Epithelial cell of esophagus (primary cell): ENCODE data around the gene CAT.

Source experiments
- DNase-seq: peaks from one replicate; pipeline ENCODE4 v3.0.0; 2010; ENCODE audit warnings: low read depth
- H3K4me3 ChIP-seq: 2 replicates; pipeline ENCODE4 v1.5.1; 2011; ENCODE audit warnings: mild to moderate bottlenecking, low read length, control low read depth
- CTCF ChIP-seq: IDR thresholded peaks from 2 replicates; pipeline ENCODE4 v1.5.1; 2011; ENCODE audit warnings: low read depth, mild to moderate bottlenecking, low read length, control low read depth, inconsistent platforms; ENCODE audit not compliant: insufficient read depth; ENCODE audit errors: missing control alignments

CAT gene

DNA sequence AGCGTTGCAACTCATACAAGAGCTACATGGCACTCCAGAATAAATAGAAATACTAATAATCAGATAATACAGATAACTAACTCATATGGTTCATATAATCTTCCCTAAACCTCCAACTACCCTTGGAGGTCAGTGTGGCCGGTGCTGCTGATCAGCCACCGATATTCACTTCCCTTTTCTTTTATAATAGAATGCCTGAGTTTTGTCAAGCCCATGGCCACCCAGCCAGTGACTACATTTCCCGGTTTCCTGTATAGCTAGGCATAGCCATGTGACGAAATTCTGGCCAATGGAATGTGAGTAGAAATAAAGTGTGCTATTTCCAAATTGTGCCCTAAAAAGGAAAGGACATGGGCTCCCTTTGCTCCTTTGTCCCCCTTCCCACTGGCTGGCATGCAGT is 5.9 kb upstream of the CAT start:
- H3K4me3 ChIP-seq = no peak overlapping the region
- no peak for DNase-seq
- TF ChIP-seq CTCF = no peak

DNA sequence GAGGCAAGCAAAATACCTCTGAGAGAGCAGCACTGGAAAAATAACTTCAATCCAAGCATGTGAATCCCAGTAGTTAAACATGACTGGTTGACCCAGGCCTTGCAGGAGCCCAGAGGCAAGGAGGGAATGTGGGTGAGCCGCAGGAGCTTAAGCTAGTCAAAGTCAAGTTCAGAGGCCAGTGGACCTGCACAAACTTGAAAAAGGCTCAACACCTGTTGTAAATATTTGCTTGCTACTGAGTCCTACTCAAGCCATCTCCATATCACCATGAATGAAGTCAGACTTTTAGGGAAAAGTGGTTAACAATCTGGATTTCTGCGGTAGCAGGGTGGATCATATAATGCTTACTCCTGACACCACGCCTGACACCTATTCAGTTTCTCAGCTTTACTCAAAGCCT is 4.8 kb upstream of the CAT start:
- no peak for TF ChIP-seq CTCF
- peak; percentile 53 for DNase-seq
- H3K4me3 ChIP-seq = no peak overlapping the region

GRCh38 chr11:34437224-34438125 is 1.3 kb upstream of the CAT start:
- peak overlapping the region; percentile 86 for H3K4me3 ChIP-seq
- TF ChIP-seq CTCF = no peak
- no peak for DNase-seq

GRCh38 chr11:34439610-34440198 is 970 bp downstream of the CAT start:
- TF ChIP-seq CTCF = no peak
- peak overlapping the region; percentile 86 for H3K4me3 ChIP-seq

GRCh38 chr11:34441814-34442213 is 3.1 kb downstream of the CAT start:
- no peak for TF ChIP-seq CTCF
- no peak for DNase-seq
- no peak overlapping the region for H3K4me3 ChIP-seq

More at GRCh38 chr11:34439610-34440198, 970 bp downstream of the CAT start:
- no peak for DNase-seq

GRCh38 chr11:34443136-34443535 is 4.4 kb downstream of the CAT start:
- H3K4me3 ChIP-seq = no peak overlapping the region
- peak; percentile 5 for DNase-seq
- no peak for TF ChIP-seq CTCF
